HEK293T (cell line): ENCODE results near the gene TRIM63.

ENCODE experiments used
- BHLHE40 ChIP-seq: fragments of 450-650 bp; IDR thresholded peaks from 2 replicates; pipeline ENCODE4 v1.6.1; 2016; ENCODE audit warnings: mild to moderate bottlenecking, moderate library complexity, borderline replicate concordance
- SP1 ChIP-seq: fragments of 450-650 bp; IDR thresholded peaks from 2 replicates; pipeline ENCODE4 v1.6.1; 2017
- SUZ12 ChIP-seq: fragments of 450-650 bp; IDR thresholded peaks from 2 replicates; pipeline ENCODE4 v1.6.1; 2016; ENCODE audit warnings: mild to moderate bottlenecking

DNA sequence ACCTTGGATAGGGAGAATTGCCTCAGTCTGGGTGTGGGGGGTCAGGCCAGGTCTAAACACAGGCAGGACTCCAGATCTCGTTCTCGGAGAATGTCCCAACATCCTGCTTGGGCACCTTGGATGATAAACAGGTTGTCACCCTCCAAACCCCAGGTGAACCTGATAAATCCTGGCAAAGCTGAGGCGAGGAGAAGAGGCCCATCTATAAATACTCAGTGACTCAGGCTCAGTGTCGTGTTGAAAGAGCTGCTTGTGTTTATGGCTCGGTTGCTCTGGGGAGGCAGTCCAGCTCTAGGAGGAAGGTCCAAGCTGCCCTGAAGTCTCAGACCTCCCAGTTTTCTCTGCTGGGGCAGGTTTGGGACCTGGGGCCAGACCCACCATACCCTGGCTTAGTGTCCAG, 15.8 kb upstream of the TRIM63 start:
- TF ChIP-seq BHLHE40 (no peak), SP1 (no peak), SUZ12 (no peak)
